Stimulated activated CD8-positive, alpha-beta memory T cell treated with anti-CD3 and anti-CD28 coated beads, Interleukin-12 subunit alpha, Interleukin-12 subunit beta, amount 100 ng/mL, for 1 hour (primary cell): ENCODE measurements around the gene SLC25A11.
A peak's percentile ranks its signal among the peaks of the same experiment; 100 is the strongest.
"Not testable (repeated sequence)": the region's sequence is repeated elsewhere in the genome, so short reads cannot be mapped to it uniquely, and the experiment has no call there.

Source experiments
- DNase-seq: peaks from one replicate; pipeline ENCODE4 v3.0.0-alpha.2; 2020; ENCODE audit warnings: low read depth

Gene SLC25A11

DNA sequence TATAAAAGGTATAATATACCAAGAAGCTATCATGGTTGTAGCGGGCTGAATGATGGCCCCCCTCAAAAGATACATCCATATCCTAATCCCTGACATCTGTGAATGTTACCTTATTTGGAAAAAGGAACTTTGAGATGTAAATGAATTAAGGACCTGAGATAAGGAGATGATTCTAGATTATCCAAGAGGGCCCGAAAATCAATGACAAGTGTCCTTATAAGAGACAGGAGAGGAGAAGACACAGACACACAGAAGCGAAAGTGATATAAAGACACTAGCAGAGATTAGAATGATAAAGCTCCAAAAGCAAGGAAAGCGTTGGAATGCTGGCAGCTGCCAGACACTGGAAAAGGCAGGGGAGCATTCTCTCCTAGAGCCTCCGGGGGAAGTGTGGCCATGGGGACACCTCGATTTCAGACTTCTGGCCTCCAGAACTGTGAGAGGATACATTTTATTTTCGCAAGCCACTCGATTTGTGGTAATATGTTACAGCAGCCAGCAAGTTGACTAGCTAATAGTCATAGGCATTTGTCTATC is 20.3 kb downstream of the SLC25A11 start:
- DNase-seq: no peak

DNA sequence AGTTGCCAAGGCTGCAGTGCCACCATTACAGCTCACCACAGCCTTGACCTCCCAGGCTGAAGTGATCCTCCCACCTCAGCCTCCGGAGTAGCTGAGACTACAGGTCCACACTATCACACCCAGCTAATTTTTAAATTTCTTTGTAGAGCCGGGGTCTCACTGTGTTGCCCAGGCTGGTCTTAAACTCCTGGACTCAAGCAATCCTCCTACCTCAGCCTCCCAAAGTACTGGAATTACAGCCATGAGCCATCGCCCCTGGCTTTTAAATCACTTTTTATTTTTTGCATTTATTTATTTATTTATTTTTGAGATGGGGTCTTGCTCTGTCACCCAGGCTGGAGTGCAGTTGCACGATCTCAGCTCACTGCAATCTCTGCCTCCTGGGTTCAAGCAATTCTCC is 25.3 kb downstream of the SLC25A11 start:
- not testable (repeated sequence) for DNase-seq

DNA sequence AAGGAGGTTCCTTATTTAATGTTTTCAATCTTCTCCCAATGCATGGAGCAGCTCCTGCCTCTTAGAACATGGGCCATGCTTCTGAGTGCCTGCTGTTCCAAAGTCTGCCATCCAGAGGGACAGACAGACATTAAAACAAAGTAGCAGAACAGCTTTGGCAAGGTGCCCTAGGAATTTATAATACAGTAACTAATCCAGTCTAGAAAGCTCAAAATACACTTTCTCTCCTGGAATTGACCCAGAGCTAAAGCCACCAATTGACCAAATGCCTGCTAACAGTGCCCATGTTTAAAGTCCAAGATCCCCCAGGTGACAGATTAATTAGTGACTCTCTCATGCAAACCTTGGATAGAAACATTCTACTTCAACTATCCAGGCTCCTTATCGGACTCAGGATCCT is 25.9 kb downstream of the SLC25A11 start:
- no peak for DNase-seq

GRCh38 chr17:4908711-4909496 is 30.9 kb downstream of the SLC25A11 start:
- peak; percentile 56 for DNase-seq

- DNase-seq: no peak
Observed at GRCh38 chr17:4908301-4908700, 31.5 kb downstream of the SLC25A11 start.

DNA sequence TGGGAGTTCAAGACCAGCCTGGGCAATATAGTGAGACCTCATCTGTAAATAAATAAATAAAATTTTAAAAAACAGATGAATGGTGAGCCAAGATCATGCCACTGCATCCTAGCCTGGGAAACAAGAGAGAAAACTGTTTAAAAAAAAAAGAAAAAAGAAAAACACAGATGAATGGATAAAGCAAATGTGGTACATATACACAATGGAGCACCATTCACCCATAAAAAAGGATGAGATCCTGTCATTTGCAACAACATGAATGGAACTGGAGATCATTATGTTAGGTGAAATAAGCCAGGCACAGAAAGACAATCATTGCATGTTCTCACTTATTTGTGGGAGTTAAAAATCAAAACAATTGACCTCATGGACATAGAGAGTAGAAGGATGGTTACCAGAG is 33.2 kb downstream of the SLC25A11 start:
- DNase-seq: not testable (repeated sequence)

- DNase-seq: peak; percentile 68
Observed at GRCh38 chr17:4903051-4903818, 36.6 kb downstream of the SLC25A11 start, which contains the start of gene CHRNE. TSS of gene CHRNE (minus strand) at chr17:4903098. CDS start at chr17:4903063, 35 bp downstream.

GRCh38 chr17:4902540-4902939 is 37.3 kb downstream of the SLC25A11 start:
- no peak for DNase-seq

GRCh38 chr17:4901648-4902344 is 38.0 kb downstream of the SLC25A11 start:
- DNase-seq: no peak

- no peak for DNase-seq
Observed at GRCh38 chr17:4901108-4901647, 38.7 kb downstream of the SLC25A11 start.

DNA sequence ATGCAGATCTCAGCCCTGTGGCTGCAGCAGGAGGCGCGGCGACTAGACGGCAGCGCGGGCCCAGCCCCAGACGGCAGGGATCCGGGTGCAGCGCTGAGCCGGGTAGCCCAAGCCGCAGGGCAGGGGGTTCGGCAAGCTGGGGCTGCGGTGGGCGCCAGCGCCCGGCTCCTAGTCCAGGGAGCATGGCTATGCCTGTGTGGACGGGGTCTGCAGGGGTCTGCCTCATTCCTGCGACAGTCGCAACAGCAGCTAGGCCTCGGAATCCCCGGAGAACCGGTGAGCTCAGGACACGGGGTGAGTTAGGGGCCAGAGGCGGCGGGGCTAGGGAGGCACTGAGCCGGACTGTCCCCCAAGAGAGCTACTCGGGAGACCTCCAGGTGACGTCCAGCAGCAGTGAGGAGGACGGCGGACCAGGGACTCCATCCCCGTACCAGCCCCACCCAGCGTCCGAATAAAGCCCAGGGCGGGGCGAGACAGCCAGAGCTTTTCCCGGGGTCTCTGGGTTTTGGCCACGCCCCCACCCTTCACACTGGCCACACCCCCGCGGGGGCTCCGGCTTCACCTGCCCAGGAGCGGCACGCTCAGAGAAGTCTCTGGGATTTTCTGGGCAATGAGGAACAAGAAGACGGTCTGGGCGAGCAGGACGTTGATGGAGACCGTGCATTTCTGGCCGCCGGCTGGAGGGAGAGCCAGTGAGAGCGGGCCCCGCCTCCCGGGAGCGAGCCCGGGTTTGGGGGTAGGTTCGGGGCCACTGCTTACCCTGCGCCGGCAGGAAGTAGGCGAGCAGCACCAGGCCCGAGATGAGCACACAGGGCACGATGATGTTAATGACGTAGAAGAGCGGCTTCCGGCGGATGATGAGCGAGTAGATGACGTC is 39.4 kb downstream of the SLC25A11 start:
- no peak for DNase-seq

DNA sequence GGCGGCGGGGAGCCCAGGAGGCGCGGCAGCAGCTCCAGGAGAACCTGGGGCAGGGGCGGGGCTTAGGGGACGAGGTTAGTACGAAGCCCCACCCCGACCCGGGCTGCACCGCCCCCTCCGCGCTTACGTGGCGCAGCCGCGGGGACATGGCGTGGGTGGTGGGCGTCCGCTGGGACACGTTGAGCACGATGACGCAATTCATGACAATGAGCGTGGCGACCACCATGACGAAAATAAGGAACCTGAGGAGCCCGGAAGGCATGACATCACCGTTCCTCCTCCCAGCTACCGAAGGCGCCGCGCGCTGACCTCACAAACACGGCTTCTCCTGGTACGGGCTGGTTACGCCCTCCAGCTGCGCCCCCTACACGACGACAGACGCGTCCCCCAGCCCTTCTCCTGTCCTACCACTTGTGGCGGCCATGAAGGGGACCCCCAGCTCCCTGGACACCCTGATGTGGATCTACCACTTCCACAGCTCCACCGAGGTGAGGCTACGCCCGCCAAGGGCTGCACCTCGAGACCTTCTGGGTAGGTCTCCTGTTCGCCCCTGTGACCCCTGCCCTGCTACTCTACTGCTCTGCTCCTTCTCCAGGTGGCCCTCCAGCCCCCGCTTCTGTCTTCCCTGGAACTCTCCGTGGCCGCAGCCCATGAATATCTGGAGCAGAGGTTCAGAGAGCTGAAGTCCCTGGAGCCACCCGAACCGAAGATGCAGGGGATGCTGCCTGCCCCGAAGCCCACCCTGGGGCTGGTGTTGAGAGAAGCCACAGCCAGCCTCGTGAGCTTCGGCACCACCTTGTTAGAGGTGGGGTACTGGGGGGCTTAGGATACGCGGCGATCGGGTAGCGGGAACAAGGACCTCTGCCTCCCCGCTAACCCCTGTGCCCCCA is 40.3 kb downstream of the SLC25A11 start, which contains the start of gene C17orf107:
Gene C17orf107 (plus strand): TSS at position 196 of the 890 bp plus-strand sequence. CDS start 227 bp downstream, at position 423.
- peak; percentile 86 for DNase-seq

GRCh38 chr17:4898927-4899326 is 40.9 kb downstream of the SLC25A11 start:
- no peak for DNase-seq

DNA sequence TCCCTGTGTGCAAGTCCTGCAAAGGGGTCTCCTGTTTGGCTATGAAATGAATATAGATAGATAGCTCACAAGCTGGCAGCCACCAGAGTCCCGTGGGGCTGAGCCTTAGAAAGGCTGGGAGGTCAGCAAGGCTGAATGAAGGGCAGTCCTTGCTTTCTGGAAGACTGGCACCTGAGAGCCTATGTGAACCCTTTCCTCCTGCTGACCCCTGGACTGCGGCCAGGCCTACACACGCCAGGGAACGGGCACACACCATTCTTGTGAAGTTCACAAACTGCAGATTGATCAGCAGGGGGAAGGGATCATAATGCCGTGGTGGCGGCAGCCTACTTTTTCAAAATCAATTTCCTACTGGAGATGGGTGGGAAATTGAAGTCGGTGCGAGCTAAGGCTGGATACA is 41.5 kb downstream of the SLC25A11 start:
- DNase-seq: no peak

DNA sequence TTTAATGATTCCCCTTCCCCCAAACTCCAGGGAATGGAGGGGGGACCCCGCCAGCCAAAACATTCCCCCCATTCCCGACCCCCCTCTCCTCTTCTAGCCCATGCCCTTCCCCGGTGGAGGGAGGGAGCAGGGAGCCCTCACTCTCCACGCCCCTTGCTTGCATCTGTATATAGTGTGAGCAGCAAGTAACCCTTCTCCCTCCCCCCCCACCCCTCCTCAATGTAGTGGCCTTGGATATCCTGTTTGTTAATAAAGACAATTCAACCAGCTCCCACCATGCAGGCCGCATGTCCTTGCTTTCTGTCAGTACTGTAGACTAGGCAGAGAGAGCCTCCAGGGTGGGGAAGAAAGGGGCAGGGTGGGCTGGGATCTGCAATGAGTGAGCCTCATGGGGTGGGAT is 42.1 kb downstream of the SLC25A11 start:
- no peak for DNase-seq

- no peak for DNase-seq
Observed at GRCh38 chr17:4897198-4897687, 42.6 kb downstream of the SLC25A11 start.

DNA sequence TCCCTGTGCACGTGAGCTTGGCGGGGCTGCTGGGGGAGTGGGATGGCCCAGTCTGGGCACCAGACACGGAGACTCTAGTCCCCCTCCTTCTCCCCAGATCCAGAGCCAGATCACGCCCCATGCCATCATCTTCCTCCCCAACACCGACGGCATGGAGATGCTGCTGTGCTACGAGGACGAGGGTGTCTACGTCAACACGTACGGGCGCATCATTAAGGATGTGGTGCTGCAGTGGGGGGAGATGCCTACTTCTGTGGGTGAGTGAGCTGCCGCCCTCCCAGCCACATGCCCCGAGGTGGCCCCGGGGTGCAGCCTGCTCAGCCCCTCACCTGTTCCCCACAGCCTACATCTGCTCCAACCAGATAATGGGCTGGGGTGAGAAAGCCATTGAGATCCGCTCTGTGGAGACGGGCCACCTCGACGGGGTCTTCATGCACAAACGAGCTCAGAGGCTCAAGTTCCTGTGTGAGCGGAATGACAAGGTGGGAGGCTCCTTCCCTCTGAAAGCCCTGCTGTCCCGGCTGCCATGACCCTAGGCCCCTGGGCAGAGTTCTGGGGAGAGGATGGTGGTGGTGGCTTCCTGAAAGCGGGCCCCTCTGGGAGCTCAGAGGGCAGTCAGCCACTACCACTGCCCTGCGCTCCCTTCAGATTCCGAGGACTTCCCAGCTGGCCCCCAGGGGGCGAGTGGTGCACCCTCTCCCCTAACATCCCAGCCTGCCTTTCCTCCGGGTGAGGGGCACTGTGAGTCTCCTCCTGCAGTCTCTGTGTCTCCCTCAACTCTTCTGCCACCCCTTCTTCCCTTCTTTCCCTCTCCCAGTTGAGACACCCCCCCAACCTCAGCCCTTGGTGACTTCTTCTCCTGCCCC is 43.3 kb downstream of the SLC25A11 start:
- no peak for DNase-seq

- no peak for DNase-seq
Observed at GRCh38 chr17:4895657-4896331, 44.1 kb downstream of the SLC25A11 start.
